Effector CD4-positive, alpha-beta T cell (primary cell): ENCODE measurements around the gene KRT73.

ENCODE experiments used
- DNase-seq: peaks from one replicate; pipeline ENCODE4 v3.0.0-alpha.2; 2020
- total RNA-seq: gene quantifications from one replicate; lab custom pipeline; 2026; lab: John Stamatoyannopoulos, UW

Gene KRT73
- 5.1 reads per million, percentile 20 among the genes with 10 or more reads in this experiment for total RNA-seq

GRCh38 chr12:52618216-52618615 lies at the start of gene KRT73:
Gene KRT73 (minus strand): TSS chr12:52618559. CDS start chr12:52618524, 35 bp downstream.
- no peak for DNase-seq

- no peak for DNase-seq
Measured at GRCh38 chr12:52667931-52668330, 49.6 kb upstream of the KRT73 start.

- no peak for DNase-seq
Measured at GRCh38 chr12:52667509-52667908, 49.1 kb upstream of the KRT73 start.

GRCh38 chr12:52666471-52666870 lies 48.1 kb upstream of the KRT73 start:
- no peak for DNase-seq

- DNase-seq = no peak
Measured at GRCh38 chr12:52663420-52663819, 45.1 kb upstream of the KRT73 start.

- no peak for DNase-seq
Measured at GRCh38 chr12:52662918-52663229, 44.5 kb upstream of the KRT73 start.

- DNase-seq = no peak
Measured at GRCh38 chr12:52662093-52662917, 43.9 kb upstream of the KRT73 start.

- DNase-seq = no peak
Measured at GRCh38 chr12:52661668-52662067, 43.3 kb upstream of the KRT73 start.

- no peak for DNase-seq
Measured at GRCh38 chr12:52660934-52661499, 42.7 kb upstream of the KRT73 start.

GRCh38 chr12:52659951-52660350 lies 41.6 kb upstream of the KRT73 start:
- no peak for DNase-seq

- DNase-seq = no peak
Measured at GRCh38 chr12:52659395-52659794, 41.0 kb upstream of the KRT73 start.

- no peak for DNase-seq
Measured at GRCh38 chr12:52658196-52658595, 39.8 kb upstream of the KRT73 start.

- DNase-seq = no peak
Measured at GRCh38 chr12:52657250-52657902, 39.0 kb upstream of the KRT73 start.

GRCh38 chr12:52656616-52657015 lies 38.3 kb upstream of the KRT73 start:
- no peak for DNase-seq

- no peak for DNase-seq
Measured at GRCh38 chr12:52655720-52656124, 37.4 kb upstream of the KRT73 start.

- DNase-seq = no peak
Measured at GRCh38 chr12:52655251-52655650, 36.9 kb upstream of the KRT73 start.

GRCh38 chr12:52651726-52652261 lies 33.4 kb upstream of the KRT73 start, which contains the start of gene KRT2:
Gene KRT2 (minus strand): TSS chr12:52652211. CDS start chr12:52652142, 69 bp downstream.
- DNase-seq = no peak

- DNase-seq = no peak
Measured at GRCh38 chr12:52650520-52651081, 32.2 kb upstream of the KRT73 start.

GRCh38 chr12:52649066-52649465 lies 30.7 kb upstream of the KRT73 start:
- DNase-seq = no peak

GRCh38 chr12:52648012-52648550 lies 29.7 kb upstream of the KRT73 start:
- DNase-seq = no peak

GRCh38 chr12:52647601-52648000 lies 29.2 kb upstream of the KRT73 start:
- no peak for DNase-seq

GRCh38 chr12:52646613-52647012 lies 28.3 kb upstream of the KRT73 start:
- DNase-seq = no peak

- no peak for DNase-seq
Measured at GRCh38 chr12:52645982-52646381, 27.6 kb upstream of the KRT73 start.
